ENCODE data around the gene S100A8.
"Not testable (repeated sequence)": the region's sequence is repeated elsewhere in the genome, so short reads cannot be mapped to it uniquely, and the experiment has no call there.

The S100A8 gene

DNA sequence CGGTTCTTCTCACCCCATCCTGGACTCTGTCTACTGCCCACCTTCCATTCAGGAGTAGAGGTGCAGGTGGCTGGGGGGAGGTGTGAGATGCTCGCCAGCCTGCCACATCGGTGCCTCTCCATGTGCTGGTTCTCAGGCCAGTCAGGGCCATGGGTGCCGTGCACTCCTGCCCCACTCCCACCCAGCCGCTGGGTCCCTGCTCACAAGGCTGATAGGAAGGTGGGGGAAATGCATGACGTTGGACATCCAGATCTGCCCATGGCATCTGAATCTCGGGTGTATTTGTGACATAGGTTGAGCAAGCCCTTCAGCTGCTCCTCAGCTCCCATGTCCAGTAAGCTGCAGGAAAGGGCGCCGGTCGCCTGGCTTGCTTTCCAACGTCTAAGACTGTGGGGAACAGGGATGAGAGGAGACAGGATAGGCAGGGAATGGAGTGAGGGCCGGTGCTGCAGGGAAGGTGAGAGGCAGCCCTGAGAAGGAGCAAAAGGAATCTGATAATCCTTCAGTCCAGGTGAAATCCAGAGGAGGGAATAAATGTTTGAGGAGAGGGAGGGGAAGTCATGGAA lies 37.3 kb upstream of the S100A8 start:
- no peak for DNase-seq (ENCODE audit: low read depth)
- H3K4me3 ChIP-seq (ENCODE audit: low read length): no peak overlapping the region
- TF ChIP-seq, protein P1, sequence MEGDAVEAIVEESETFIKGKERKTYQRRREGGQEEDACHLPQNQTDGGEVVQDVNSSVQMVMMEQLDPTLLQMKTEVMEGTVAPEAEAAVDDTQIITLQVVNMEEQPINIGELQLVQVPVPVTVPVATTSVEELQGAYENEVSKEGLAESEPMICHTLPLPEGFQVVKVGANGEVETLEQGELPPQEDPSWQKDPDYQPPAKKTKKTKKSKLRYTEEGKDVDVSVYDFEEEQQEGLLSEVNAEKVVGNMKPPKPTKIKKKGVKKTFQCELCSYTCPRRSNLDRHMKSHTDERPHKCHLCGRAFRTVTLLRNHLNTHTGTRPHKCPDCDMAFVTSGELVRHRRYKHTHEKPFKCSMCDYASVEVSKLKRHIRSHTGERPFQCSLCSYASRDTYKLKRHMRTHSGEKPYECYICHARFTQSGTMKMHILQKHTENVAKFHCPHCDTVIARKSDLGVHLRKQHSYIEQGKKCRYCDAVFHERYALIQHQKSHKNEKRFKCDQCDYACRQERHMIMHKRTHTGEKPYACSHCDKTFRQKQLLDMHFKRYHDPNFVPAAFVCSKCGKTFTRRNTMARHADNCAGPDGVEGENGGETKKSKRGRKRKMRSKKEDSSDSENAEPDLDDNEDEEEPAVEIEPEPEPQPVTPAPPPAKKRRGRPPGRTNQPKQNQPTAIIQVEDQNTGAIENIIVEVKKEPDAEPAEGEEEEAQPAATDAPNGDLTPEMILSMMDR (IDR thresholded peaks at IDR 0.05; ENCODE audit: insufficient read depth, low read depth, low read length, missing control alignments): no peak

DNA sequence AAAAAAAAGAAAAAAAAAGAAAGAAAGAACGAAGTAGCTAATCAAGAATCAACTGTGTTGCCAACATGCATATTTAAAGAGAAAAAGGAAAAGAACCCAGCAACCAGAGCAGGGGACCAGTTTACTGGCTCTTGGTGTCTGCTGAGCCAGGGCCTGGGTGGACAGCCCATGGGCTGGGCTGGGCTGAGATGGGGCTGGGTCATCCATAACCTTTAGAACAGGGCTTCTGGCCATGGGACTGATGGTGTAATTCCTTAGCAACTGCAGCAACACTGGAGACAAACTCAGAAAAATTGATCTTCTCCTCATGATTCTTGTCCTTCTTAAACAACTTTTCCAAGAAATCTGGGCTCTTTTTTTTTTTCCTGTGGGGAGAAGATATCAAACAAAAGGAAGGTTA lies 35.9 kb upstream of the S100A8 start:
- DNase-seq (ENCODE audit: low read depth): no peak
- TF ChIP-seq, protein P1 (IDR thresholded peaks at IDR 0.05; ENCODE audit: insufficient read depth, low read depth, low read length, missing control alignments): no peak
- no peak overlapping the region for H3K4me3 ChIP-seq (ENCODE audit: low read length)

DNA sequence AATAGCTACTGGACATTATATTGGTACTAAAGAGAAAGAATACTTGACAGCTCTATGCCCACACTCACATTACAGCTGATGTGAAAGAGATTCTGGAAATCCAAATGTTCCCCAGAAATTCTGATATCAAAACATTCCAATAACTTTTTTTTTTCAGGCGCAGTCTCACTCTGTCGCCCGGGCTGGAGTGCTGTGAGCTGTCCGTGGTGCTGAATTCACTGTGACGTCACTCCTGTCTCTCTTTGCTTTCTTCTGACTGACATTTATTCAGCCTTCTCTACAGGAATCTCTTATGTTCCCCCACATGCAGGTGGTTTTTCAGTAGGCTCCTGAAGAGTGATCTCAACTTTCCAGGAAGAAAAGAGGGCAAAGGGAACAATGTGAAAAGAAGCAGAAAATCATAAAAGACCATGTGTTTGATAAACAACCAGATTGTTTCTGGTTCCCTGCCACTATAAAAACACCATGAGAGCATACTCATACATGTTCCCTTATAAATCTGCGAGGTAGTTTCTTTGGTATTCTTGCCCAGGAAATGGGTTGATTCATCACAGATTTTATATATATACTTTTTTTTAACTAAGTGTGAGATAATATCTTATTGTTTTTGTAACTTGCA lies 31.7 kb upstream of the S100A8 start:
- TF ChIP-seq, protein P1 (IDR thresholded peaks at IDR 0.05; ENCODE audit: insufficient read depth, low read depth, low read length, missing control alignments): no peak
- no peak overlapping the region for H3K4me3 ChIP-seq (ENCODE audit: low read length)
- peak; percentile 75 for DNase-seq (ENCODE audit: low read depth)

DNA sequence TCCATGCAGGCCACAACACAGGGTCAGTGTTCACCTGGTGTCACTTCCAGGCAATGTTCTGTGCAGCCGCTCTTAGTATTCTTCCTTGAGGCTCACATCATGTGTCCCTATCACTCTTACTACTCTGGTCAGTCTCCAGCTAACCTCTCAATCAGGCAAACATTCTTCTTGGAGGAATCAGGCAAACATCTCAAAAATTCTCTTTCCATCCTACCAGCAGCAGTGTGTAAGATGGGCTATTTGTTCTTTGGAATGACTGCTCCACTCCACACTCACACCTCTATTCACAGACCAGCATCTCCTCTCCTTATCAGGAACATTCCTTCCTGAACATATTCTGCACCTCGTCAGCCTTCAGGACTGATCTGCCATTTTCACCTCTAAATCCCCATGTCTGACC lies 29.4 kb upstream of the S100A8 start:
- DNase-seq (ENCODE audit: low read depth): no peak
- no peak overlapping the region for H3K4me3 ChIP-seq (ENCODE audit: low read length)
- TF ChIP-seq, protein P1 (IDR thresholded peaks at IDR 0.05; ENCODE audit: insufficient read depth, low read depth, low read length, missing control alignments): no peak

DNA sequence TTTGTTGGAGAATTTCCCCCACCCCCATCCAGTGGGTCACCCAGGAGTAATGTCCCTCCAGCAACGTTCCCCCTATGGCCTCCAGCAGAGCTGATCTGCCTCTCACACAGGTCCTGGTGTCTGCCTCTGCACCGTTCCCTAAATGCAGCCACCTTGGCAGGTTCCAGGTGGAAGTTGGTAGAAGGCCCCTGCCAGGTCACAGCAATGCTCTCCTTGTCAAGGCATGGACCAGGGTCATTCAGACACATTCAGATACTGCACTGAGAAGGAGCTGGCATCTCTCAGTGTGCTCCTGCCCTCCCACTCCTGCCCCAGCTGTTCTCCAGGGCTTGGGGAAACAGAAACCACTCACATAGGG lies 28.5 kb upstream of the S100A8 start:
- H3K4me3 ChIP-seq (ENCODE audit: low read length); DNase-seq (ENCODE audit: low read depth): not testable (repeated sequence)

DNA sequence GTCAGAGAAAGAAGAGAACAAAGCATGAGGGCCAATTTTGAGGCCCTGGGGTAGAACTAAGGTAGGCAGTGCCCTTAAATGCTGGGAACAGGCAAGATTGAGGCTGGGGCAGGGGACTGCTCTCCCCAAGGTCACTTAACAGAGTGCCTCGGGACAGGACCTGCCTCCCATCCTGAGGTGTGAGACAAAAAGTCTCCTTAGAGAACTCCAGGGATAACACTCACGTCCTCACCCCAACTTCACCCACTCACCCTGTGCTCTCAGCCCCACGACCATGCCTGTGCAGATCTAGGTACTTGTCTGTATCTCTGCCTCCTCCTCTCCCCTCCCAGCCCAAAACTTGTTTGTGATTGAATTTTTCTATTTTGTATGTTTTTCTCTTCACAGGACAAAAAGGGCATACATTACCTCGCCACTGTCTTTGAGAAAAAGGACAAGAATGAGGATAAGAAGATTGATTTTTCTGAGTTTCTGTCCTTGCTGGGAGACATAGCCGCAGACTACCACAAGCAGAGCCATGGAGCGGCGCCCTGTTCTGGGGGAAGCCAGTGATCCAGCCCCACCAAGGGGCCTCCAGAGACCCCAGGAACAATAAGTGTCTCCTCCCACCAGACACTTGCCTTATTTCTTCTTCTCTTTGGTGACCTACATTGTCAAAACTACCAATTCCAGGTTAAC lies 28.0 kb upstream of the S100A8 start:
- not testable (repeated sequence) for H3K4me3 ChIP-seq (ENCODE audit: low read length); DNase-seq (ENCODE audit: low read depth)

DNA sequence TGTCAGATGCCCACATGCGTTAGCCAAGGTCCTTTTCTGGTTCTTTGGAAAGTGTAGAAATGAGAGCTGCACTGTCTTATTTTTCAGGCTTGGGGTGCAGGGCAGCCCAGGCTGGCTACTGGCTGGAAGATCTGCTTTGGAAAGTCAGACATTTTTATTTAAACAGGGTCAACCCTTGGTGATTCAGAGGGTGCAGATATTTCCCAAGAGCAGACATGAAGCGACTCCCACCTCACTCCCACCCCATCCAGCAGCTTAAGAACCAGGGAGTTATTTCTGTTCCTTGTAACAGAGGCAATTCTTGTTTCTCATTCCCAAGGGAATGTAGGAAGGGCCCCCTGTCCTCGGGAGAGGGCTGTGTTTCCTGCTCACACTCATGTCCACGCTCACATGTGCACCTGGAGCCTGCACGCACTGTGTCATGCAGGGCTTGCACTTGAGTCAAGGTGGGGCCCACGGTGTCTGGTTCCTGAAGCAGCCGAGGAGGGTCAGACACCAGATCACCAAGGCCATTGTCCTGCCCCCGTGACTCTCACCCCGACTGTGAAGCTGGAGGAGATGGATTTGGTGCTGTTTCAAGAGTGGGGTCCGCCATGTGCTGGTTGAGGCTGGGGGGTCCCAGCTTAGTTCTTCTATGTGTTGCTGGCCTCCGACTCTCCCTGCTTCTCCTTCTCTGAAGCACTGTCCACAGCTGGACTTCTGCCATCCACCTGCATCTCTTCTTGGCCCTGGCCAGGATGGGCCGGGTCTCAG lies 26.4 kb upstream of the S100A8 start:
- TF ChIP-seq, protein P1 (IDR thresholded peaks at IDR 0.05; ENCODE audit: insufficient read depth, low read depth, low read length, missing control alignments): no peak
- no peak for DNase-seq (ENCODE audit: low read depth)

More for the DNA sequence above, 26.4 kb upstream of the S100A8 start:
- H3K4me3 ChIP-seq (ENCODE audit: low read length): no peak overlapping the region
